Mesendoderm (in vitro differentiated cells): ENCODE results near the gene PPP6R3.
A peak's percentile ranks its signal among the peaks of the same experiment; 100 is the strongest.

Experiments
- DNase-seq: peaks from one replicate; pipeline ENCODE4 v3.0.0; 2013
- H2AK5ac ChIP-seq: 2 replicates; pipeline ENCODE4 v1.6.1; 2013; ENCODE audit warnings: low read length, inconsistent platforms
- H2BK120ac ChIP-seq: 2 replicates; pipeline ENCODE4 v1.6.1; 2013; ENCODE audit warnings: low read depth, mild to moderate bottlenecking, low read length, moderate library complexity, mixed read lengths
- H2BK15ac ChIP-seq: replicated peaks from 2 replicates; pipeline ENCODE4 v1.6.1; 2013; ENCODE audit warnings: low read depth, mild to moderate bottlenecking, moderate library complexity
- H2BK5ac ChIP-seq: 2 replicates; pipeline ENCODE4 v1.6.1; 2013; ENCODE audit warnings: low read length, inconsistent platforms
- H3K18ac ChIP-seq: 2 replicates; pipeline ENCODE4 v1.6.1; 2013; ENCODE audit warnings: mild to moderate bottlenecking, low read length, mixed read lengths
- H3K23ac ChIP-seq: one replicate; pipeline ENCODE4 v1.6.1; 2013; ENCODE audit warnings: low read length
- H3K27ac ChIP-seq: 2 replicates; pipeline ENCODE4 v1.5.1; 2013; ENCODE audit warnings: low read depth, mild to moderate bottlenecking, inconsistent platforms, low read length, moderate library complexity
- H3K27me3 ChIP-seq: 2 replicates; pipeline ENCODE4 v1.6.1; 2013; ENCODE audit warnings: low read length, control low read depth, mild to moderate bottlenecking, inconsistent platforms; ENCODE audit not compliant: insufficient read depth, poor library complexity
- H3K36me3 ChIP-seq: 2 replicates; pipeline ENCODE4 v1.6.1; 2013; ENCODE audit warnings: low read length, inconsistent platforms; ENCODE audit not compliant: control insufficient read depth, insufficient read depth
- H3K4ac ChIP-seq: one replicate; pipeline ENCODE4 v1.6.1; 2013; ENCODE audit warnings: low read depth, mild to moderate bottlenecking, low read length, moderate library complexity
- H3K4me1 ChIP-seq: 2 replicates; pipeline ENCODE4 v1.6.1; 2013; ENCODE audit warnings: low read depth, low read length, inconsistent platforms; ENCODE audit not compliant: control insufficient read depth
- H3K4me2 ChIP-seq: 2 replicates; pipeline ENCODE4 v1.6.1; 2013; ENCODE audit warnings: low read length
- H3K4me3 ChIP-seq: 2 replicates; pipeline ENCODE4 v1.5.1; 2013; ENCODE audit warnings: mild to moderate bottlenecking, low read length
- H3K56ac ChIP-seq: one replicate; pipeline ENCODE4 v1.6.1; 2013; ENCODE audit warnings: low read length
- H3K79me1 ChIP-seq: 2 replicates; pipeline ENCODE4 v1.6.1; 2013; ENCODE audit warnings: low read length, inconsistent platforms
- H3K79me2 ChIP-seq: 2 replicates; pipeline ENCODE4 v1.6.1; 2013; ENCODE audit warnings: mild to moderate bottlenecking, low read length; ENCODE audit not compliant: control insufficient read depth, insufficient read depth
- H3K9ac ChIP-seq: 2 replicates; pipeline ENCODE4 v1.6.1; 2013; ENCODE audit warnings: low read length, inconsistent platforms
- H4K5ac ChIP-seq: one replicate; pipeline ENCODE4 v1.6.1; 2013; ENCODE audit warnings: low read length
- H4K8ac ChIP-seq: one replicate; pipeline ENCODE4 v1.6.1; 2013; ENCODE audit warnings: low read depth, mild to moderate bottlenecking, control low read depth, low read length, moderate library complexity
- WGBS: extraction: QIAGEN DNeasy Blood & Tissue Kit; methylation state at CpG from one replicate; pipeline ENCODE4 v1.1.7; 2013; ENCODE audit warnings: low lambda C conversion rate, missing lambda C conversion rate; ENCODE audit not compliant: insufficient coverage; ENCODE audit errors: extremely low coverage; 5-methylcytosine and 5-hydroxymethylcytosine counted together

Gene PPP6R3

GRCh38 chr11:68500206-68500605 lies 39.7 kb downstream of the PPP6R3 start:
- H3K79me2 ChIP-seq: peaks cover 84% of the 10 kb centered on the region
- WGBS: no CpG with 5 or more reads among the region's 2 CpGs

GRCh38 chr11:68501813-68502212 lies 41.3 kb downstream of the PPP6R3 start:
- Histone ChIP-seq H3K56ac (no peak overlapping the region), H3K23ac (no peak overlapping the region), H2BK5ac (no peak overlapping the region), H3K4ac (no peak overlapping the region), H4K8ac (no peak overlapping the region), H4K5ac (no peak overlapping the region), H3K27ac (no peak overlapping the region), H2BK120ac (no peak overlapping the region), H3K27me3 (no peaks in the 10 kb centered on the region), H2AK5ac (no peak overlapping the region), H3K79me1 (peaks cover 20% of the 10 kb centered on the region), H3K18ac (no peak overlapping the region), H2BK15ac (no peak overlapping the region), H3K4me2 (no peak overlapping the region), H3K4me3 (no peak overlapping the region), H3K79me2 (peaks cover 83% of the 10 kb centered on the region), H3K9ac (no peak overlapping the region), H3K4me1 (peaks cover 12% of the 10 kb centered on the region), H3K36me3 (no peaks in the 10 kb centered on the region)
- DNase-seq: no peak
- no CpG with 5 or more reads among the region's 6 CpGs for WGBS

More at GRCh38 chr11:68500206-68500605, 39.7 kb downstream of the PPP6R3 start:
- Histone ChIP-seq H3K79me1 (peaks cover 18% of the 10 kb centered on the region), H3K36me3 (no peaks in the 10 kb centered on the region), H2AK5ac (no peak overlapping the region), H3K4me3 (no peak overlapping the region), H3K4me2 (no peak overlapping the region), H2BK15ac (no peak overlapping the region), H3K9ac (no peak overlapping the region), H4K5ac (no peak overlapping the region), H3K27me3 (no peaks in the 10 kb centered on the region), H3K23ac (no peak overlapping the region), H4K8ac (no peak overlapping the region), H2BK120ac (no peak overlapping the region), H3K56ac (no peak overlapping the region), H3K4ac (no peak overlapping the region), H3K27ac (no peak overlapping the region), H2BK5ac (no peak overlapping the region), H3K18ac (no peak overlapping the region), H3K4me1 (peaks cover 12% of the 10 kb centered on the region)
- no peak for DNase-seq

- Histone ChIP-seq H2BK5ac (no peak overlapping the region), H3K23ac (no peak overlapping the region), H3K4ac (no peak overlapping the region), H3K79me2 (peaks cover 85% of the 10 kb centered on the region), H3K4me3 (no peak overlapping the region), H3K9ac (no peak overlapping the region), H4K8ac (no peak overlapping the region), H2AK5ac (no peak overlapping the region), H3K27ac (no peak overlapping the region), H3K56ac (no peak overlapping the region), H3K4me1 (peaks cover 12% of the 10 kb centered on the region), H3K27me3 (no peaks in the 10 kb centered on the region), H3K36me3 (no peaks in the 10 kb centered on the region), H3K18ac (no peak overlapping the region), H4K5ac (no peak overlapping the region), H3K4me2 (no peak overlapping the region), H2BK15ac (no peak overlapping the region), H2BK120ac (no peak overlapping the region), H3K79me1 (peaks cover 23% of the 10 kb centered on the region)
- WGBS: no CpG with 5 or more reads among the region's 9 CpGs
- DNase-seq: peak; percentile 44
Observed at GRCh38 chr11:68503251-68503687, 42.7 kb downstream of the PPP6R3 start.

GRCh38 chr11:68503792-68504191 lies 43.2 kb downstream of the PPP6R3 start:
- no peak overlapping the region for H3K18ac ChIP-seq
- H2BK120ac ChIP-seq: no peak overlapping the region
- H4K5ac ChIP-seq: no peak overlapping the region
- no peaks in the 10 kb centered on the region for H3K36me3 ChIP-seq
- H3K23ac ChIP-seq: no peak overlapping the region
- H2BK5ac ChIP-seq: no peak overlapping the region
- H3K4ac ChIP-seq: no peak overlapping the region
- peaks cover 21% of the 10 kb centered on the region for H3K79me1 ChIP-seq
- WGBS: no CpG with 5 or more reads among the region's 3 CpGs
- no peak for DNase-seq
- no peak overlapping the region for H3K56ac ChIP-seq
- H4K8ac ChIP-seq: no peak overlapping the region
- H3K4me1 ChIP-seq: peaks cover 7% of the 10 kb centered on the region
- peaks cover 85% of the 10 kb centered on the region for H3K79me2 ChIP-seq
- H3K4me3 ChIP-seq: no peak overlapping the region
- H3K27me3 ChIP-seq: no peaks in the 10 kb centered on the region
- no peak overlapping the region for H3K27ac ChIP-seq
- no peak overlapping the region for H2BK15ac ChIP-seq
- H3K4me2 ChIP-seq: no peak overlapping the region
- H2AK5ac ChIP-seq: no peak overlapping the region
- H3K9ac ChIP-seq: no peak overlapping the region

GRCh38 chr11:68504432-68505066 lies 44.0 kb downstream of the PPP6R3 start:
- H3K23ac ChIP-seq: no peak overlapping the region

GRCh38 chr11:68505596-68505995 lies 45.0 kb downstream of the PPP6R3 start:
- H4K5ac ChIP-seq: no peak overlapping the region
- no peak overlapping the region for H3K4me2 ChIP-seq
- H3K18ac ChIP-seq: no peak overlapping the region
- WGBS: no CpG with 5 or more reads among the region's 2 CpGs
- peaks cover 4% of the 10 kb centered on the region for H3K4me1 ChIP-seq
- H3K79me2 ChIP-seq: peaks cover 85% of the 10 kb centered on the region
- H3K4ac ChIP-seq: no peak overlapping the region
- H2BK120ac ChIP-seq: no peak overlapping the region
- H3K36me3 ChIP-seq: no peaks in the 10 kb centered on the region
- H3K79me1 ChIP-seq: peaks cover 23% of the 10 kb centered on the region
- no peak overlapping the region for H2AK5ac ChIP-seq
- no peak overlapping the region for H4K8ac ChIP-seq
- no peak overlapping the region for H2BK15ac ChIP-seq
- H3K9ac ChIP-seq: no peak overlapping the region
- no peak overlapping the region for H3K27ac ChIP-seq
- H3K4me3 ChIP-seq: no peak overlapping the region
- no peak overlapping the region for H2BK5ac ChIP-seq
- no peak overlapping the region for H3K56ac ChIP-seq
- no peak for DNase-seq
- H3K23ac ChIP-seq: no peak overlapping the region
- no peaks in the 10 kb centered on the region for H3K27me3 ChIP-seq

More at GRCh38 chr11:68504432-68505066, 44.0 kb downstream of the PPP6R3 start:
- WGBS: no CpG with 5 or more reads among the region's 6 CpGs
- Histone ChIP-seq H4K8ac (no peak overlapping the region), H4K5ac (no peak overlapping the region), H3K79me2 (peaks cover 84% of the 10 kb centered on the region), H3K18ac (no peak overlapping the region), H2BK120ac (no peak overlapping the region), H3K9ac (no peak overlapping the region), H3K56ac (no peak overlapping the region), H3K36me3 (no peaks in the 10 kb centered on the region), H2AK5ac (no peak overlapping the region), H2BK15ac (no peak overlapping the region), H3K79me1 (peaks cover 21% of the 10 kb centered on the region), H3K4me3 (no peak overlapping the region), H3K4me1 (peaks cover 4% of the 10 kb centered on the region), H3K27me3 (no peaks in the 10 kb centered on the region), H3K4me2 (no peak overlapping the region), H2BK5ac (no peak overlapping the region), H3K4ac (no peak overlapping the region), H3K27ac (no peak overlapping the region)
- no peak for DNase-seq
